ENCODE results near the gene BMP2K.

DNA sequence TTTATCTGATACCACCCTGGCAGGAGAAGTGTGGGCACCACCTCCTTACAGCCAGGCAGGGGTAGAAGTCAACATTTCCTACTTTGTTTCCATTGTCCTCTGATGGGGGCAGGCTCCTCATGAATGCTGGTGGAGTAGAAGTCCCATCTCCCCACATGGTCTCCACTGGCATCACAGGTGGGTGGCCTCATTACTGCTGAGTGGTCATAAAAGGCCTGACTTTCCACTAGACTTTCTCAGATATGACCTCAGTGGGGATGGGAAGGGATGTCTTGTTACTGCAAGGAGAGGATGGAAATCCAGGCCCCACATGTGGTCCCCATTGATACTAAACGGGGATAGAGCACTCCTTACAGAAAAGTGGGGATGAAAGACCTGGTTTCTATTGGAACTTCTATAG lies 18.6 kb upstream of the BMP2K start:
- no peak for TF ChIP-seq CTCF (IDR thresholded peaks at IDR 0.05; ENCODE audit: low read depth, low read length)
- TF ChIP-seq POLR2A (IDR thresholded peaks at IDR 0.05; ENCODE audit: extremely low read depth, insufficient read length) = no peak
- TF ChIP-seq MYC (IDR thresholded peaks at IDR 0.05; ENCODE audit: low read depth, low read length) = no peak
- TF ChIP-seq MAX (IDR thresholded peaks at IDR 0.05; ENCODE audit: low read depth, low read length) = no peak
